ENCODE data around the gene GPATCH2L. TPM values are rescaled to one million over a fixed set of nuclear protein-coding genes. Genes with fewer than 3 reads are reported as not detected.

GPATCH2L gene
- total RNA-seq: 100 to 1,000 TPM; 111 to 116 TPM
- polyA plus RNA-seq (2013, experiment 1 of 2): 36.5 TPM
- polyA plus RNA-seq (2013, experiment 2 of 2): 36.3 TPM
- long read RNA-seq, experiment 1, full-length matches to known transcripts: 3 of 28 reads
- long read RNA-seq, experiment 1, partial matches to known transcripts: 2 of 28 reads
- long read RNA-seq, experiment 1, other reads (novel, unspliced or antisense): 23 of 28 reads
- long read RNA-seq, experiment 2, full-length matches to known transcripts: 23 of 85 reads
- long read RNA-seq, experiment 2, partial matches to known transcripts: 18 of 85 reads
- long read RNA-seq, experiment 2, other reads (novel, unspliced or antisense): 44 of 85 reads
- long read RNA-seq, experiment 3, full-length matches to known transcripts: 52 of 123 reads
- long read RNA-seq, experiment 3, partial matches to known transcripts: 33 of 123 reads
- long read RNA-seq, experiment 3, other reads (novel, unspliced or antisense): 38 of 123 reads
- long read RNA-seq, experiment 4, full-length matches to known transcripts: 7 of 41 reads
- long read RNA-seq, experiment 4, partial matches to known transcripts: 26 of 41 reads
- long read RNA-seq, experiment 4, other reads (novel, unspliced or antisense): 8 of 41 reads

DNA sequence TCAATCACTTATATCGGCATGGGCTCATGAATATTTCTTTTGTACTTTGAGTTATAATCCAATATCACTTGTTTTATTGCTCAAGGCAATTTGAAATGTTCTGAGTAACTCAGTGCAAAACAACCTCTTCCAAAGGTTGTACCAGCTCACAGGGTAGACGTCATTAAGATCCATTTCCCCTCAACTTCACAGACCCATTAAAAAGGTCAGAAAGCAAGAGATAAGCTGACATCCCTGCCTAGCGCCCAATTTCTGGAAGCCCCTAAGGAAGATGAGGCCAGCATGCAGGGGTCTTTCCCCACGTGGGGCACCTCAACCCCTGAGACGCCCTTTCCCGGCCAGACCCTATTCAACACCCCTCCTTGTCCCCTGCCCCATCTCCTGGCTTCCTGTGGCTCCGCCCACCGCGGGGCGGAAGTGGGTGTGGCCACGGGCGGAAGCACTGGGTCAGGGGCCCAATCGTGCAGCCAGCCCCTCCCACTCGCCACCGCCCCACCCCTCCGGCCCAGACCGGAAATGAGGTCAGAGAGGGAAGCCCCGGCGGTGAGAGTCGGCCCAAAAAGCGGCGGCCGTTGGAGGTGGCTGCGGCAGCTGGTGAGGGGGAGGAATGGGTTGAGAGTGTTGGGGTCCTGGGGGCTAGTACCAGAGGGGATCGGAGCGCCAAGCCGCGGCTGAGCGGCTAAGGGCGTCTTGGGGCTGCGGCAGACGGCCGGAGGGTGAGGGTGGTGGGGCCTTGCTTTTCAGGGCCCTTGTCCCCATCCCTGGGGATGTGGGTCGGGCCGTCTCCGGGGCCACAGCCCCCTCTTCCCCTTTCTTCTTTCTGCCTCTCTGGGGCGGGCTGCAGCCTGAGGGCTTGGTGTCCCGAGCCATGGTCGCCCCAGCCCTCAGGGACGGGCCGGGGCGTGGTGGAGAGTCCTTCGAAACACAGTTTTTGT lies at the start of gene GPATCH2L:
Gene GPATCH2L (plus strand): TSS at position 525 of the 935 bp plus-strand sequence. CDS start 2,442 bp downstream, outside the sequence.
- Histone ChIP-seq H3K27ac (ENCODE audit: low read depth, low read length) (peak within 1 kb of the TSS; percentile 83), H3K9ac (ENCODE audit: extremely low read depth, low read length, poor library complexity, severe bottlenecking) (peak within 1 kb of the TSS; percentile 79), H3K9me3 (ENCODE audit: control insufficient read depth, low read length) (no peaks in the 10 kb centered on the region), H3K4me1 (ENCODE audit: control insufficient read depth, insufficient read depth, low read length) (peaks cover 8% of the 10 kb centered on the region), H3K36me3 (ENCODE audit: control insufficient read depth, insufficient read depth, low read length) (peaks cover 25% of the 10 kb centered on the region), H3K27me3 (ENCODE audit: control insufficient read depth, insufficient read depth, low read length, poor library complexity, severe bottlenecking) (peaks cover 11% of the 10 kb centered on the region), H3K4me3 (ENCODE audit: low read length) (peak within 1 kb of the TSS; percentile 97)
- Mint-ChIP-seq H3K36me3 (ENCODE audit: low read depth) (peaks cover 20% of the 10 kb centered on the region), H3K4me1 (peaks cover 37% of the 10 kb centered on the region), H3K27me3 (ENCODE audit: insufficient read depth) (peaks cover 4% of the 10 kb centered on the region), H3K4me3 (peak within 1 kb of the TSS; percentile 98), H3K9me3 (peaks cover 6% of the 10 kb centered on the region), H3K27ac (peak within 1 kb of the TSS; percentile 98)
- TF ChIP-seq, protein P1, sequence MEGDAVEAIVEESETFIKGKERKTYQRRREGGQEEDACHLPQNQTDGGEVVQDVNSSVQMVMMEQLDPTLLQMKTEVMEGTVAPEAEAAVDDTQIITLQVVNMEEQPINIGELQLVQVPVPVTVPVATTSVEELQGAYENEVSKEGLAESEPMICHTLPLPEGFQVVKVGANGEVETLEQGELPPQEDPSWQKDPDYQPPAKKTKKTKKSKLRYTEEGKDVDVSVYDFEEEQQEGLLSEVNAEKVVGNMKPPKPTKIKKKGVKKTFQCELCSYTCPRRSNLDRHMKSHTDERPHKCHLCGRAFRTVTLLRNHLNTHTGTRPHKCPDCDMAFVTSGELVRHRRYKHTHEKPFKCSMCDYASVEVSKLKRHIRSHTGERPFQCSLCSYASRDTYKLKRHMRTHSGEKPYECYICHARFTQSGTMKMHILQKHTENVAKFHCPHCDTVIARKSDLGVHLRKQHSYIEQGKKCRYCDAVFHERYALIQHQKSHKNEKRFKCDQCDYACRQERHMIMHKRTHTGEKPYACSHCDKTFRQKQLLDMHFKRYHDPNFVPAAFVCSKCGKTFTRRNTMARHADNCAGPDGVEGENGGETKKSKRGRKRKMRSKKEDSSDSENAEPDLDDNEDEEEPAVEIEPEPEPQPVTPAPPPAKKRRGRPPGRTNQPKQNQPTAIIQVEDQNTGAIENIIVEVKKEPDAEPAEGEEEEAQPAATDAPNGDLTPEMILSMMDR (conservative IDR thresholded peaks at IDR 0.05): no peak
- DNase-seq: peak; percentile 99
- WGBS, 2 experiments (ENCODE audit: insufficient coverage in 1 of 2, insufficient read length in 1 of 2): 5 to 11% methylated on average over 3 to 43 of the region's 43 CpGs

DNA sequence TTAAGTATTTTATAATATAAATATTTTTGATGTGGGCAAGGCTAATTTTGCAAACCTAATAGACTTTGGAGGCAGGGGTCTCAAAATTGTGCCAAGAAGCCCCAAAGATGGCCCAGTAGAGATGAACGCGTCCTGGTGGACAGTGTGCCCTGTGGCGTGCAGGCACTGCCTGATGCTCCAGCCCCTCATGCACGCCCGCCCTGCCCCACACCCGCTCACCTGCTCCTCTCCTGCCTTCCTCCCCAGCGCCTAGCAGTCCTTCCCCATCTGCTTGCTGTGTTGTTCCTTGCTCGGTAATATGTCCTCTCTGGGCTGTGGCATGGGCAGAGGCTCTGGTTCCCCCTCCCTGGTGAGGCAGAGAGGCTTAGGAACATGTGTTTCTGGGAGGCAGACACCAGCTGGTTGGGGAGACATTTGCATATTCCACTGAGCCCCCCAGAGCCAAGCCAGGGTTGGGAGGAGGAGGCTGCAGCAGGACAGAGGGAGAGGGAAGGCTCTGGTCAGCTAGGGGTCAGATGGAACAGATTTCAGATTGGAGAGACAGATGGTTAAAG lies 46.8 kb upstream of the GPATCH2L start:
- Mint-ChIP-seq H3K4me3 (no peak overlapping the region), H3K4me1 (peaks cover 5% of the 10 kb centered on the region)

More for the DNA sequence above, 46.8 kb upstream of the GPATCH2L start:
- Histone ChIP-seq H3K9me3 (ENCODE audit: control insufficient read depth, low read length) (no peaks in the 10 kb centered on the region), H3K9ac (ENCODE audit: extremely low read depth, low read length, poor library complexity, severe bottlenecking) (no peak overlapping the region), H3K27me3 (ENCODE audit: control insufficient read depth, insufficient read depth, low read length, poor library complexity, severe bottlenecking) (no peaks in the 10 kb centered on the region), H3K4me1 (ENCODE audit: control insufficient read depth, insufficient read depth, low read length) (no peaks in the 10 kb centered on the region), H3K36me3 (ENCODE audit: control insufficient read depth, insufficient read depth, low read length) (no peaks in the 10 kb centered on the region), H3K4me3 (ENCODE audit: low read length) (no peak overlapping the region), H3K27ac (ENCODE audit: low read depth, low read length) (no peak overlapping the region)
- TF ChIP-seq, protein P1 (conservative IDR thresholded peaks at IDR 0.05): no peak
- Mint-ChIP-seq H3K36me3 (ENCODE audit: low read depth) (no peaks in the 10 kb centered on the region), H3K27me3 (ENCODE audit: insufficient read depth) (peaks cover 6% of the 10 kb centered on the region), H3K9me3 (peaks cover 10% of the 10 kb centered on the region), H3K27ac (no peak overlapping the region)
- DNase-seq: no peak
- 90 to 97% methylated on average over 6 to 8 of the region's 8 CpGs for WGBS, 2 experiments (ENCODE audit: insufficient coverage in 1 of 2, insufficient read length in 1 of 2)

Measured in endodermal cell (in vitro differentiated cells).